NCI-H2029 (cell line): ENCODE data around the gene LRRTM4.

Experiments
- DNase-seq: peaks from one replicate; lab custom pipeline; 2025; lab: John Stamatoyannopoulos, UW

Gene LRRTM4

DNA sequence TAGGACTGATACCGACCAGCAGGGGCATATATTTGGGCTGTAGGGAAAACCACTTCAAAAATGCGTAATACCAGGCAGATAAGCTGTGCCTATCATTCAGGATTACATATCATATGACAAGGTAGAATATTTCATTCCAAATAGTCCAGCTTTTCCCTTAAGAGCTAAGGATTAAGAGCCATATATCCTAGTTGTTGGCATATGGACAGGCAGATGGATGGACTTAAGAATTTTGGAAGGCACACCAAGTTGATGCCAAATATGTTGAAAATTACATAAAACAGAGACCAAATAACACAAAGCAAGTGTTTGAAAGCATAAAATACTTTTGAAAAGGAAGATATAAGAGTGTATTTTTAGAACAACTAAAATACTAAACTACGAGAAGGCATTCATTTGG is 52.1 kb downstream of the LRRTM4 start:
- no peak for DNase-seq

DNA sequence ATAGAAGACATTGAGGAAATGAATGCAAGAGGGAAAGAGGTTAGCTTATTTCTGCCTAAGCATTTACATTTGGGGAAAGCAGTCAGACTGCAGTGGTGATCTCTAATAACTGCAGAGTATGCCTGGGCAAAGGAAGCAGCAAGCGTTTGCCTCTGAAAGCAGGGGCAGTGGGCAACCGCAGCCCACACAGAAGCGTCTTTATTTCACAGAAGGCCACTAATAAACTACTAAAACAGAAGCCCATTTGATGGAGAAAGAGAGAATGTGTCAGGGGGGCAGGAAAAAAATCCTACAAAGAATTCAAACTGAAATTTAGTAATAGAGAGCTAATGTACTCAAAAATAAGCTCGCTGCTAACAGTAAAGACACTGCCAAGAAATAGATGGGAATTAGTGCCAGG is 53.1 kb downstream of the LRRTM4 start:
- DNase-seq, result no peak

DNA sequence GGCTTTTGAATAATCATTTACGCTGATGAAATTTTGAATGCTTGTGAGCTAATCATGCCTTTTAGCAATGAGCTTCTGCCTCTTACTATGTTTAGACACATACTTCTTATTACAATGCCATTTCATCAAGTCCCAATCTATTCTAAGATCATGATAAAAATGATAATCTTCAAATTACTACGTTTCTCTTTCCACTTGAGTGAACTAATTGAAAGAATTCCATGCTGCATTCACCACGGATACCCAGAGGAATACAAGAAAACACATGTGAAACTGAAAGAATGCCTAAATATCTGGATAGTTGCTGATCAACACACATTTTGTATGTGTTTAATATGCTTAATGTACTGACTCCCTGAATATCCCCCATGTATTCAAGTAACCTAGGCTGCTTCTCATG is 62.3 kb downstream of the LRRTM4 start:
- DNase-seq, result no peak

DNA sequence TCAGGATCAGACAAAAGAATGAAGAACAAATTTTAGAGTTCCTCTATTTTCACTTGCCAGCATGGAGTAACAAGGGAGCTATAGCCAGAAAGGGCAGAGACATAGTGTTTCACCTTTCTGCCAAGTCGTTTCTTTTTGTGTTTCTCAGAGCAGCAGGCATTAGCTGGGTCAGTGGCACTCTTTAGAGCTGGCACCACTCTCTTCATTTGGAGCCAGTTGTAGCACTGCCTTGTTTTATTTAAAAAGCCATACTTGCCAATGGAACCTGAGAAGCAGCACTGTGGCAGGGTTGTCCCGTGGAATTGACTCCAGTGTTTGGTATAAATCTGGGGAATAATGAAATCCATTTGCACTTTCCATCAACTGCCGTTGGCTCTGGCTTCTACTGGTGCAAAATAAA is 64.0 kb downstream of the LRRTM4 start:
- no peak for DNase-seq

DNA sequence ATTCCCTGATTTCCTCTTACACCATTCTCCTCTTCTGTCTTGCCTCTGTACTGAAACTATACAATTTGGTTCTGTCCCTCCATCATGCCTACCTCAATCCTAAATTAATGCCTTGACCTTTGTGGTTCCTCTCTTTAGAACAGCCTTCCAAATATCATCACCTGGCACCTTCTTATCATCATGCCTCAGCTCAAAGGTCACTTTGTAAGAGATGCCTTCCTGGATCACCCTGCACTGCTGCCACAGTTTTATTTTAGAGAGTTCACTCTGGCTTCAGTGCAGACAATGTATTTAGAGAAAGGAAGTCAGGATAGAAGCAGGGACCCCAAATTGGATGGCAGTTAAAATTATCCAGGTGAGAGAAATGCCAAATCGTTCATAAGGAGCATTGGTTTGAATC is 64.5 kb downstream of the LRRTM4 start:
- DNase-seq, result no peak

GRCh38 chr2:77443076-77443475 is 79.1 kb downstream of the LRRTM4 start:
- no peak for DNase-seq

- no peak for DNase-seq
These were observed 87.3 kb downstream of the LRRTM4 start for GRCh38 chr2:77434880-77435279.

GRCh38 chr2:77428946-77429345 is 93.2 kb downstream of the LRRTM4 start:
- DNase-seq, result no peak

GRCh38 chr2:77421971-77422370 is 100.2 kb downstream of the LRRTM4 start:
- no peak for DNase-seq

GRCh38 chr2:77418537-77418936 is 103.6 kb downstream of the LRRTM4 start:
- DNase-seq, result no peak

DNA sequence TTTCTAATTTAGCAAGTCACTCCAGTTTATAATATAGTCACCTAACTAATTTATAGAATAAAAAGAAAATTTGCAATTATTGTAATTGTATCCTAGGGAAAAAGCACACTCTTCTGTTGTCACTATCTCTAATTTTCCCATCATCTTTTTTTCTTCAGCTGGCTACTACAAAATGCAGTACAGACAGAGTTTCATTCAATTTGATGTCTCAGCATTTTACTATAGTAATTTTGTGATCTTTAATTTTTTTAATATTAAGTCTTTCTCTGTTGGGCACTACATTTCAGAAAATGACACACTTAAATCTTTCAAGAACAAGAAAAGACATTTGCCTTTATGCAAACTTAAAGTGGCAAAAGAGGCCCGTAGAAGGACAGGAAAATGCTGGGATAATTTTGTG is 118.0 kb downstream of the LRRTM4 start:
- DNase-seq, result no peak

DNA sequence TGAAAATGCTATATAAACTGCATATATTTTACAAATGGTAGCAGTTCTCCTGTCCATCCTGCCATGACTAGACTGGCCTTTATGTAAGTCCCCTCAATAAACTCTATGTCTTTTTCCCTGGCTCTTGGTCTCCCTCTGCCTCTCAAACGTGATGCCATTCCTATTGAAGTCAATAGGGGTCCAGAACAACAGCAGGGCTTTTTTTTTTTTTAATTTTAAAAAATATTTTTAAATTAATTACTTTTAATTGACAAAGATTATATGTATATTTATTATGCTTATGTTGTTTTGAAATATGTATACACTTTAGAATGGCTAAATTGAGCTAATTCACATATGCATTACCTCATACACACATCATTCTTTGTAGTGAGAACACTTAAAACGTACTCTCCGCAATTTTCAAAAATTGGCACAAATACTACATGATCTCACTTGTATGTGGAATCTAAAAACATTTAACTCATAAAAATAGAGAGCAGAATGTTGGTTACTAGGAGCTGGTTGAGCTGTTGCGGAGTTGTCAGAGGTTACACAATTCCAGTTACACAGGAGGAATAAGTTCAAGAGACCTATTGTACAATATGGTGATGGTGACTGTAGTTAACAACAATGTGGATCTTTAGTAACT is 123.1 kb downstream of the LRRTM4 start:
- no peak for DNase-seq

DNA sequence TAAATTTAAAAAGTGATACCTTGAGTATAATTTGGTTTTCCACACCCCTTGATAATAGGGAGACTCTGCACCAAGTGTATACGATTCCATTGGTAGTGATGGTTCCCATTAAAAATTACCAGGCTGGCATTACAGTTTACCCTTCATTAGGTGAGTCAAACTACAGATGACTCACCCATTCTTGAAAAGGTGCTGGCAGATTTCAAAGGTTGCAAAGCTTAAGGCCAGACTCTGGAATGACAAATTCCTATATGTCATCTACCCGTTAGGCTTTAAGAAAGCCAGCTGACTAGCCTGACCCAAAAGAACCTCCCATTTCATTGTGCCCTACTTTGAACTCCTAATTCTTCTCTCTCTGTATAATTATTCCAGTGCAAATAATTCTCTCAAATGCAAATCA is 124.4 kb downstream of the LRRTM4 start:
- no peak for DNase-seq

- no peak for DNase-seq
These were observed 127.2 kb downstream of the LRRTM4 start for GRCh38 chr2:77395011-77395410.

DNA sequence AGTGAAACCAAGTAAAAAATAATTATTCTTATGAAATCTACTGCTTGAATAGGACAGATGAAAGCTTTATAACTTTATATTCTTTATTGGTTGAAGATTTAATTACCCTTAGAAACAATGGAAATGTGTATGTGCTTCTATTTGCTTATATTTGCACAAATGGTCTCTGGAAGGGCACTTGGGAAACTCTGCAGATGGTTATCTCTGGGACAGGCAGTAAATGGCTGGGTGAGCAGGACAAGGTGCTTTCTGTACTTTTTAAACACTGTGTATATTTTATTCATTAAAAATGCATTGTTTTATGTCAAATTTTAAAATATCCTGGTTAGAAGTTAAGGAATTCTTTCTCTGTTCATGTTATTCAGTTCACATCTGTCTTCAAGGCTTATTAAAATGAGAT is 131.1 kb downstream of the LRRTM4 start:
- no peak for DNase-seq

- no peak for DNase-seq
These were observed 134.9 kb downstream of the LRRTM4 start for GRCh38 chr2:77387324-77387723.

GRCh38 chr2:77372636-77373035 is 149.5 kb downstream of the LRRTM4 start:
- no peak for DNase-seq

- DNase-seq, result no peak
These were observed 151.7 kb downstream of the LRRTM4 start for GRCh38 chr2:77370511-77370910.

DNA sequence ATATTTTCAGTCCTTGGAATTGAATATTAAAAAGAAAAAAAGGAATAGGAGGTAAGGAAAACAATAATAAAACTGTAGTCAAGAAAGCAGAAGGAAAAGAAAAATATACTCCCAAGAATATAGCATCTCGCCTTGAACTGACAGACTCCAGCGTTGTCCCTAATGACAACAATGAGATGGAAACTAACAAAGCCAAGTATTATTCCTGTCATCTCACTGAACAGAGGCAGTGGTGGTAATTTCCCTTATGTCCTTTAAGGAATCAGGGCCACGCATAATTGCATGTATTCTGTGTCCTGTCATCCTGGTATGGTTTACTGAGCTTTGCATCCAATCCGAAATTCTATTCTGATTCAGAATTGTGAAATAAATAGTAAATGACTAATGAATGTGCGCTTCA is 158.9 kb downstream of the LRRTM4 start:
- no peak for DNase-seq

DNA sequence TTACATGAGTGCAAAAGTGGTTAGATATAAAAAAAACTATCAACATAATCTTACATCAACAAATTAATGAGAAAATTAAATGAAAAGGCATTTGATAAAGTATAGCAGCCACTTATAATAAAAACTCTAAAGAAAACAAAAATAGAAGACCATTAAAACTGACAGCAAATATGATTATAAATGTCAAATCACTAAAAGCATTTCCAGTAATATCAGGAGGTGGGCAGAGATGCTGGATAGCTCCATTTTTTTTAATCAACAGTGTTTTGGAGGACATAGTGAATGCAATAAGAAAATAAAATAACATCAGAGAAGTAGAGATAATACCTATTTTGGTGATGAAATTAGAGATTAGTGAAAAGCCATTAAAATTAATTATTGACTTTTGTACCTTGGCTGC is 173.4 kb downstream of the LRRTM4 start:
- DNase-seq, result no peak

- no peak for DNase-seq
These were observed 186.2 kb downstream of the LRRTM4 start for GRCh38 chr2:77336013-77336412.

- no peak for DNase-seq
These were observed 193.8 kb downstream of the LRRTM4 start for GRCh38 chr2:77328134-77328931.

DNA sequence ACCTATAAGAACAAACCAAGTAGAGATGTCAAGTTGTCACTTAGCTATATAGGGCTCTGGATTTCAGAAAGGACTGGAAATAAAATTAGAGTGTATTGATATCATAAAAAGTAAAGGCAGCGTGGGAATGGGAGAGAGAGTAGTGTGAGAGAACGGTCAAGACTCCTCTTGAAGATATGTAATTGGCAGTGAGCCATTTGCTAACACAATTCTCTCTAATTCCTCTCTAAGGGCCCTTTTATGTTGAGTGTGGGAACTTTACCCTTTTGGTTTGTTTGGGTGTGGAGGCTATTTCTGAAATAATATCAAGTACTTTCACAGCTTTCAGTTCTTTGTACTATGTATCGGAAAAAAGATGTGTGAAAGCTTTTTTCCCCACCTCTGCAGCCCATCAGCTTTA is 196.8 kb downstream of the LRRTM4 start:
- DNase-seq, result no peak

- DNase-seq, result no peak
These were observed 199.7 kb downstream of the LRRTM4 start for GRCh38 chr2:77322431-77322830.
